ENCODE results near the gene PARP6.

DNA sequence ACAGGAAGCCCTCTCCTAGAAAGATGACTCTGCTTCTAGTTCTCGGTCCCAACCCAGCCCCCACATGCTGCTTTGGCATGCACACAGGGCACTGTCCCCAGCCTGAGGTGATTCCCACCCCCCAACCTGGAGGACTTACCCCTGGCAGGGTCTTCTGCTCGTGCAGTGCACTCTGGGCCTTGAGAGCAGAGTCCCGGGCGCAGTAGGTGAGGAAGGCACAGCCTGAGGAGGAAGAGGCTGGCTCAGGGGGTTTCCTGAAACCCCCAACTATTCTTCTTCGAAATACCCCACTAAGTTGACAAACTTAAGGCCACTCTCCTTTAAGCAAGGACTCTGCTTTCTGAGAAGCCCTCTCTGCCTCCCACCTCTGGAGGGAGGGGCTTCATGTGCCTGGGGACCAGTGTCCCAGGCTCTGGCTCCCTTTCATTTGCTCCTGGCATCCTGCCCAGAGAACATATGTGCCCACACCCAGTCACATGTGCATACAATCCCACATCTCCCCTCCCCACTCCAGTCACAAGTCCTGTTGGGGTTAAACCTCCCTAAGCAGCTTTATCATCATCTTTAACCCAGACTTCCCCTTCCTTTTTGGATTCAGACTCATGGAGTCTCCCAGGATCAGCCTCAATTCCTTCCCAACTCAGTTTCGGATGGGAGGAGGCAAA is 43.5 kb upstream of the PARP6 start:
- TF ChIP-seq CTCF (IDR thresholded peaks at IDR 0.05; ENCODE audit: low read length): no peak
- TF ChIP-seq EZH2 (IDR thresholded peaks at IDR 0.05; ENCODE audit: borderline replicate concordance, low read length): no peak

Data from OCI-LY1 (cell line).